ENCODE results near the gene HOMER1. TPM values are rescaled to one million over a fixed set of nuclear protein-coding genes. Genes with fewer than 3 reads are reported as not detected.

The HOMER1 gene
- total RNA-seq, 4 donors from 2014 or later = 26.1 to 42.9 (median 37.9) TPM

GRCh38 chr5:79487251-79487650 lies 26.7 kb downstream of the HOMER1 start:
- no peak overlapping the region for H3K4me3 ChIP-seq (replicated peaks in 1 of 3)
- intact Hi-C loops (cut with DNase I) = no loop called here
- H3K27ac ChIP-seq = no peak overlapping the region
- H3K27me3 ChIP-seq = no peaks in the 10 kb centered on the region
- H3K36me3 ChIP-seq = no peaks in the 10 kb centered on the region
- peaks cover 23 to 26% of the 10 kb centered on the region in 2 donors for H3K4me1 ChIP-seq
- no peaks in the 10 kb centered on the region for H3K9me3 ChIP-seq
- DNase-seq = no peak
- TF ChIP-seq POLR2A (IDR thresholded peaks at IDR 0.05) (no peak), CTCF (IDR thresholded peaks at IDR 0.05) (no peak)
- WGBS, 2 donors = 95 to 96% methylated on average over 3 of the region's 3 CpGs

- H3K27ac ChIP-seq = peak overlapping the region in 1 of 3 donors; percentile 43
- H3K36me3 ChIP-seq = no peaks in the 10 kb centered on the region
- no peaks in the 10 kb centered on the region for H3K27me3 ChIP-seq
- DNase-seq = no peak
- H3K4me3 ChIP-seq (replicated peaks in 1 of 3) = no peak overlapping the region
- no peaks in the 10 kb centered on the region for H3K9me3 ChIP-seq
- intact Hi-C loops (cut with DNase I) = no loop called here
- WGBS, 2 donors = 73 to 76% methylated on average over 2 of the region's 2 CpGs
- TF ChIP-seq POLR2A (IDR thresholded peaks at IDR 0.05) (no peak), CTCF (IDR thresholded peaks at IDR 0.05) (no peak)
- H3K4me1 ChIP-seq = peaks cover 23 to 32% of the 10 kb centered on the region in 2 donors
Observed at GRCh38 chr5:79486116-79486515, 27.8 kb downstream of the HOMER1 start.

- H3K4me1 ChIP-seq = peaks cover 23 to 25% of the 10 kb centered on the region in 2 donors
- WGBS, 2 donors = 95 to 100% methylated on average over 1 of the region's 1 CpG
- H3K27me3 ChIP-seq = no peaks in the 10 kb centered on the region
- no peaks in the 10 kb centered on the region for H3K36me3 ChIP-seq
- DNase-seq = no peak
- H3K4me3 ChIP-seq (replicated peaks in 1 of 3) = no peak overlapping the region
- H3K27ac ChIP-seq = peak overlapping the region in 2 of 3 donors; percentile 30 to 43
- TF ChIP-seq POLR2A (IDR thresholded peaks at IDR 0.05) = no peak
- TF ChIP-seq CTCF (IDR thresholded peaks at IDR 0.05) = no peak
- H3K9me3 ChIP-seq = no peaks in the 10 kb centered on the region
- intact Hi-C loops (cut with DNase I) = no loop called here
Observed at GRCh38 chr5:79484731-79485130, 29.2 kb downstream of the HOMER1 start.

- 89 to 100% methylated on average over 1 of the region's 1 CpG for WGBS, 2 donors
- Histone ChIP-seq H3K36me3 (no peaks in the 10 kb centered on the region), H3K27ac (no peak overlapping the region), H3K4me3 (replicated peaks in 1 of 3) (no peak overlapping the region), H3K9me3 (no peaks in the 10 kb centered on the region), H3K27me3 (no peaks in the 10 kb centered on the region), H3K4me1 (peaks cover 15 to 24% of the 10 kb centered on the region in 2 donors)
- intact Hi-C loops (cut with DNase I) = no loop called here
- no peak for TF ChIP-seq POLR2A (IDR thresholded peaks at IDR 0.05)
- TF ChIP-seq CTCF (IDR thresholded peaks at IDR 0.05) = no peak
- no peak for DNase-seq
Observed at GRCh38 chr5:79481574-79481973, 32.4 kb downstream of the HOMER1 start.

- no peak overlapping the region for H3K27ac ChIP-seq
- WGBS, 2 donors = 86 to 91% methylated on average over 3 of the region's 3 CpGs
- H3K36me3 ChIP-seq = no peaks in the 10 kb centered on the region
- TF ChIP-seq CTCF (IDR thresholded peaks at IDR 0.05) (no peak), POLR2A (IDR thresholded peaks at IDR 0.05) (no peak)
- intact Hi-C loops (cut with DNase I) = no loop called here
- H3K4me3 ChIP-seq (replicated peaks in 1 of 3) = no peak overlapping the region
- H3K9me3 ChIP-seq = no peaks in the 10 kb centered on the region
- no peaks in the 10 kb centered on the region for H3K27me3 ChIP-seq
- H3K4me1 ChIP-seq = peaks cover 15 to 21% of the 10 kb centered on the region in 2 donors
- no peak for DNase-seq
Observed at GRCh38 chr5:79480991-79481390, 32.9 kb downstream of the HOMER1 start.
